GM12878 (cell line): Measurements from ENCODE around the gene ASB4. TPM values are rescaled to one million over a fixed set of nuclear protein-coding genes. Genes with fewer than 3 reads are reported as not detected.

Source experiments
- ASH2L ChIP-seq: fragments of 300-600, 200-600 bp; sonication (generic); IDR thresholded peaks from 2 replicates; pipeline ENCODE4 v1.6.1; 2017; ENCODE audit warnings: low read depth, mild to moderate bottlenecking, borderline replicate concordance
- CBX3 ChIP-seq: fragments of 200-600 bp; sonication (generic); IDR thresholded peaks from 2 replicates; pipeline ENCODE4 v1.6.1; 2016; ENCODE audit warnings: low read depth, borderline replicate concordance
- EGR1 ChIP-seq, 2 experiments: IDR thresholded peaks; 1 replicate in 1 of 2; 2 replicates in 1 of 2; pipeline ENCODE4 v1.6.1; 2011 to 2012; ENCODE audit warnings: low read depth in 2 of 2, low read length in 2 of 2, borderline replicate concordance in 1 of 2, mild to moderate bottlenecking in 1 of 2, moderate library complexity in 1 of 2
- ESRRA ChIP-seq: IDR thresholded peaks from 2 replicates; pipeline ENCODE4 v1.6.1; 2012; ENCODE audit warnings: mild to moderate bottlenecking, low read length, improper control_type of control experiment
- KAT2A ChIP-seq: conservative IDR thresholded peaks from 2 replicates; pipeline ENCODE4 v1.6.1; 2011; ENCODE audit warnings: low read depth, low read length; ENCODE audit not compliant: control insufficient read depth
- KDM1A ChIP-seq: fragments of 200-600 bp; sonication (generic); IDR thresholded peaks from 2 replicates; pipeline ENCODE4 v1.6.1; 2016; ENCODE audit warnings: borderline replicate concordance
- KLF5 ChIP-seq: fragments of 450-650 bp; IDR thresholded peaks from 2 replicates; pipeline ENCODE4 v1.6.1; 2014; ENCODE audit warnings: mild to moderate bottlenecking; ENCODE audit not compliant: partially characterized antibody
- MXI1 ChIP-seq: fragments of 150-350 bp; IDR thresholded peaks from 2 replicates; pipeline ENCODE4 v1.6.1; 2011; ENCODE audit warnings: low read depth, mild to moderate bottlenecking, inconsistent platforms, low read length, improper control_type of control experiment
- NFIC ChIP-seq: IDR thresholded peaks from 2 replicates; pipeline ENCODE4 v1.6.1; 2012; ENCODE audit warnings: low read depth, mild to moderate bottlenecking, inconsistent platforms, low read length, moderate library complexity
- NR2C2 ChIP-seq: IDR thresholded peaks from 2 replicates; pipeline ENCODE4 v1.6.1; 2011; ENCODE audit warnings: borderline replicate concordance, low read depth; ENCODE audit not compliant: control insufficient read depth, insufficient read length
- POU2F2 ChIP-seq: IDR thresholded peaks from 3 replicates; pipeline ENCODE4 v1.6.1; 2011; ENCODE audit warnings: low read depth, mild to moderate bottlenecking, low read length, borderline replicate concordance
- SMAD1 ChIP-seq: fragments of 450-650 bp; IDR thresholded peaks from 2 replicates; pipeline ENCODE4 v1.6.1; 2018; ENCODE audit warnings: mild to moderate bottlenecking, low read depth; ENCODE audit not compliant: partially characterized antibody
- SREBF1 ChIP-seq: IDR thresholded peaks from 2 replicates; pipeline ENCODE4 v1.6.1; 2012; ENCODE audit warnings: mild to moderate bottlenecking, low read length
- SUZ12 ChIP-seq: fragments of 200-600 bp; sonication (generic); IDR thresholded peaks from one replicate; pipeline ENCODE4 v1.6.1; 2018; ENCODE audit warnings: antibody characterized with exemption, mild to moderate bottlenecking; ENCODE audit not compliant: unreplicated experiment
- ZNF24 ChIP-seq: fragments of 450-650 bp; IDR thresholded peaks from 2 replicates; pipeline ENCODE4 v1.6.1; 2017; ENCODE audit warnings: antibody characterized with exemption, mild to moderate bottlenecking
- ZSCAN29 ChIP-seq: fragments of 450-650 bp; IDR thresholded peaks from 2 replicates; pipeline ENCODE4 v1.6.1; 2017; ENCODE audit warnings: mild to moderate bottlenecking, moderate library complexity
- polyA plus RNA-seq, 11 experiments: library from polyadenylated mRNA; depleted of rRNA in 4 of 11; unstranded in 6 of 11; stranded (reverse) in 5 of 11; fragments of >200 nt; fragmentation: Nextera tagmentation in 4 of 11; fragmentation: Illumina TruSeq in 1 of 11; extraction: Ambion mirVana in 4 of 11; extraction: Trizol in 1 of 11; gene quantifications; 1 replicate in 1 of 11; 2 replicates in 10 of 11; pipeline versions ENCODE4 v1.2.1 to v1.2.3, GENCODE V29; 2011 to 2016; ENCODE audit warnings: inconsistent platforms in 2 of 11, missing spikeins in 2 of 11, low read depth in 1 of 11
- total RNA-seq, 4 experiments: library from RNA; depleted of rRNA in 3 of 4; stranded (reverse); fragments of >200 nt in 3 of 4; fragmentation: Illumina TruSeq in 1 of 4; extraction: Trizol in 1 of 4; gene quantifications; 2 replicates each; pipeline versions ENCODE4 v1.2.1 to v1.2.3, GENCODE V29; 2013 to 2021
- TF ChIP-seq, protein P1 (sequence below): IDR thresholded peaks from 2 replicates; pipeline ENCODE4 v1.6.1; 2012; ENCODE audit warnings: low read depth, low read length, improper control_type of control experiment
- TF ChIP-seq, protein P2 (sequence below): IDR thresholded peaks from 2 replicates; pipeline ENCODE4 v1.6.1; 2012; ENCODE audit warnings: improper control_type of control experiment, low read depth, low read length; ENCODE audit not compliant: insufficient replicate concordance
- TF ChIP-seq, protein P3 (sequence below): fragments of 150-350 bp; IDR thresholded peaks from 2 replicates; pipeline ENCODE4 v1.6.1; 2014; ENCODE audit warnings: mild to moderate bottlenecking, low read depth, low read length
- TF ChIP-seq, protein P4 (sequence below): fragments of 450-650 bp; IDR thresholded peaks from 2 replicates; pipeline ENCODE4 v1.6.1; 2016; ENCODE audit warnings: mild to moderate bottlenecking
- TF ChIP-seq, protein P5 (sequence below): IDR thresholded peaks from 2 replicates; pipeline ENCODE4 v1.6.1; 2011; ENCODE audit warnings: mild to moderate bottlenecking, low read depth, low read length, moderate library complexity; ENCODE audit not compliant: insufficient replicate concordance

Gene ASB4
- total and polyA plus RNA-seq, 10 of the 15 experiments (the other 5 are each of a cell fraction or from before 2014, with no cell fraction given): 0.12 to 1.1 TPM; not detected in 8

DNA sequence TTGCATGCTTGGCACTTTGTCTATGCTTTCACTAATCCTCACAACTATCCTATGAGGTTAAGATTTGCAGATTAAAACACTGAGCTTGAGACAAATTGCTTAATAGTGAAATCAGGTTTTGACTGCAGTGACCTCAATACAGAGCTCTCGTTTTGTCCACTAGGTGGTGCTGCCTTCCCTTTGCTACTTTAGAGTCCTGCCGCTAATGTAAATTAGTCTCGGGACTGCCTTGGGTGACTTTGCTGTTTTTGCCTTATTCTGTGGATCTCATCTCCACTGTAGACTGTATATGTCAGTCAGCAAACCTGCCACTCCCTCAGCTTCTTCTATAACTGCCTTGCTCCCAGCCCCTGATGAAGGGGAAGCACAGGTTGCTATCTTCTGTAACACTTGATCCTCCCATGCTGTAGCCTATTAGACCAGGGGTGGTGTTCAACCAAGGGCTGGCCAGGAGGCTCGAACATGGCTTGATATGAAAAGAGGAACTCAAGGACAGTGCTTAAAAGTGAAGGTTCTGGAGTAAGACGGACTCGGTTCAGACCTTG, 26.0 kb downstream of the ASB4 start (continued):
- TF ChIP-seq, protein P1, sequence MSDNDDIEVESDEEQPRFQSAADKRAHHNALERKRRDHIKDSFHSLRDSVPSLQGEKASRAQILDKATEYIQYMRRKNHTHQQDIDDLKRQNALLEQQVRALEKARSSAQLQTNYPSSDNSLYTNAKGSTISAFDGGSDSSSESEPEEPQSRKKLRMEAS: no peak
- no peak for TF ChIP-seq SUZ12
- TF ChIP-seq POU2F2: peak; percentile 35; the same call in 1 of the 3 replicates
- TF ChIP-seq, protein P2, sequence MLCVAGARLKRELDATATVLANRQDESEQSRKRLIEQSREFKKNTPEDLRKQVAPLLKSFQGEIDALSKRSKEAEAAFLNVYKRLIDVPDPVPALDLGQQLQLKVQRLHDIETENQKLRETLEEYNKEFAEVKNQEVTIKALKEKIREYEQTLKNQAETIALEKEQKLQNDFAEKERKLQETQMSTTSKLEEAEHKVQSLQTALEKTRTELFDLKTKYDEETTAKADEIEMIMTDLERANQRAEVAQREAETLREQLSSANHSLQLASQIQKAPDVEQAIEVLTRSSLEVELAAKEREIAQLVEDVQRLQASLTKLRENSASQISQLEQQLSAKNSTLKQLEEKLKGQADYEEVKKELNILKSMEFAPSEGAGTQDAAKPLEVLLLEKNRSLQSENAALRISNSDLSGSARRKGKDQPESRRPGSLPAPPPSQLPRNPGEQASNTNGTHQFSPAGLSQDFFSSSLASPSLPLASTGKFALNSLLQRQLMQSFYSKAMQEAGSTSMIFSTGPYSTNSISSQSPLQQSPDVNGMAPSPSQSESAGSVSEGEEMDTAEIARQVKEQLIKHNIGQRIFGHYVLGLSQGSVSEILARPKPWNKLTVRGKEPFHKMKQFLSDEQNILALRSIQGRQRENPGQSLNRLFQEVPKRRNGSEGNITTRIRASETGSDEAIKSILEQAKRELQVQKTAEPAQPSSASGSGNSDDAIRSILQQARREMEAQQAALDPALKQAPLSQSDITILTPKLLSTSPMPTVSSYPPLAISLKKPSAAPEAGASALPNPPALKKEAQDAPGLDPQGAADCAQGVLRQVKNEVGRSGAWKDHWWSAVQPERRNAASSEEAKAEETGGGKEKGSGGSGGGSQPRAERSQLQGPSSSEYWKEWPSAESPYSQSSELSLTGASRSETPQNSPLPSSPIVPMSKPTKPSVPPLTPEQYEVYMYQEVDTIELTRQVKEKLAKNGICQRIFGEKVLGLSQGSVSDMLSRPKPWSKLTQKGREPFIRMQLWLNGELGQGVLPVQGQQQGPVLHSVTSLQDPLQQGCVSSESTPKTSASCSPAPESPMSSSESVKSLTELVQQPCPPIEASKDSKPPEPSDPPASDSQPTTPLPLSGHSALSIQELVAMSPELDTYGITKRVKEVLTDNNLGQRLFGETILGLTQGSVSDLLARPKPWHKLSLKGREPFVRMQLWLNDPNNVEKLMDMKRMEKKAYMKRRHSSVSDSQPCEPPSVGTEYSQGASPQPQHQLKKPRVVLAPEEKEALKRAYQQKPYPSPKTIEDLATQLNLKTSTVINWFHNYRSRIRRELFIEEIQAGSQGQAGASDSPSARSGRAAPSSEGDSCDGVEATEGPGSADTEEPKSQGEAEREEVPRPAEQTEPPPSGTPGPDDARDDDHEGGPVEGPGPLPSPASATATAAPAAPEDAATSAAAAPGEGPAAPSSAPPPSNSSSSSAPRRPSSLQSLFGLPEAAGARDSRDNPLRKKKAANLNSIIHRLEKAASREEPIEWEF: no peak
- TF ChIP-seq KLF5: no peak
- TF ChIP-seq, protein P3, sequence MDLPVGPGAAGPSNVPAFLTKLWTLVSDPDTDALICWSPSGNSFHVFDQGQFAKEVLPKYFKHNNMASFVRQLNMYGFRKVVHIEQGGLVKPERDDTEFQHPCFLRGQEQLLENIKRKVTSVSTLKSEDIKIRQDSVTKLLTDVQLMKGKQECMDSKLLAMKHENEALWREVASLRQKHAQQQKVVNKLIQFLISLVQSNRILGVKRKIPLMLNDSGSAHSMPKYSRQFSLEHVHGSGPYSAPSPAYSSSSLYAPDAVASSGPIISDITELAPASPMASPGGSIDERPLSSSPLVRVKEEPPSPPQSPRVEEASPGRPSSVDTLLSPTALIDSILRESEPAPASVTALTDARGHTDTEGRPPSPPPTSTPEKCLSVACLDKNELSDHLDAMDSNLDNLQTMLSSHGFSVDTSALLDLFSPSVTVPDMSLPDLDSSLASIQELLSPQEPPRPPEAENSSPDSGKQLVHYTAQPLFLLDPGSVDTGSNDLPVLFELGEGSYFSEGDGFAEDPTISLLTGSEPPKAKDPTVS: no peak
- TF ChIP-seq ASH2L: no peak
- TF ChIP-seq ZSCAN29: no peak
- no peak for TF ChIP-seq KDM1A
- TF ChIP-seq, protein P4, sequence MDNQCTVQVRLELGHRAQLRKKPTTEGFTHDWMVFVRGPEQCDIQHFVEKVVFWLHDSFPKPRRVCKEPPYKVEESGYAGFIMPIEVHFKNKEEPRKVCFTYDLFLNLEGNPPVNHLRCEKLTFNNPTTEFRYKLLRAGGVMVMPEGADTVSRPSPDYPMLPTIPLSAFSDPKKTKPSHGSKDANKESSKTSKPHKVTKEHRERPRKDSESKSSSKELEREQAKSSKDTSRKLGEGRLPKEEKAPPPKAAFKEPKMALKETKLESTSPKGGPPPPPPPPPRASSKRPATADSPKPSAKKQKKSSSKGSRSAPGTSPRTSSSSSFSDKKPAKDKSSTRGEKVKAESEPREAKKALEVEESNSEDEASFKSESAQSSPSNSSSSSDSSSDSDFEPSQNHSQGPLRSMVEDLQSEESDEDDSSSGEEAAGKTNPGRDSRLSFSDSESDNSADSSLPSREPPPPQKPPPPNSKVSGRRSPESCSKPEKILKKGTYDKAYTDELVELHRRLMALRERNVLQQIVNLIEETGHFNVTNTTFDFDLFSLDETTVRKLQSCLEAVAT: no peak
- no peak for TF ChIP-seq CBX3
- TF ChIP-seq EGR1 (IDR thresholded peaks at IDR 0.05; ENCODE audit: borderline replicate concordance in 1 of 2, low read depth in 2 of 2, low read length in 2 of 2): no peak
- TF ChIP-seq, protein P5, sequence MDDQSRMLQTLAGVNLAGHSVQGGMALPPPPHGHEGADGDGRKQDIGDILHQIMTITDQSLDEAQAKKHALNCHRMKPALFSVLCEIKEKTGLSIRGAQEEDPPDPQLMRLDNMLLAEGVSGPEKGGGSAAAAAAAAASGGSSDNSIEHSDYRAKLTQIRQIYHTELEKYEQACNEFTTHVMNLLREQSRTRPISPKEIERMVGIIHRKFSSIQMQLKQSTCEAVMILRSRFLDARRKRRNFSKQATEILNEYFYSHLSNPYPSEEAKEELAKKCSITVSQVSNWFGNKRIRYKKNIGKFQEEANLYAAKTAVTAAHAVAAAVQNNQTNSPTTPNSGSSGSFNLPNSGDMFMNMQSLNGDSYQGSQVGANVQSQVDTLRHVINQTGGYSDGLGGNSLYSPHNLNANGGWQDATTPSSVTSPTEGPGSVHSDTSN: no peak
- TF ChIP-seq SMAD1: no peak
- no peak for TF ChIP-seq SREBF1
- no peak for TF ChIP-seq NR2C2
- no peak for TF ChIP-seq ESRRA
- TF ChIP-seq ZNF24: no peak
- no peak for TF ChIP-seq MXI1
- no peak for TF ChIP-seq KAT2A
- no peak for TF ChIP-seq NFIC
